ENCODE data around the gene COMTD1. TPM values are rescaled to one million over a fixed set of nuclear protein-coding genes. Genes with fewer than 3 reads are reported as not detected.

COMTD1 gene
- total and polyA plus RNA-seq, 2 of the 13 experiments (the other 11 are each of a cell fraction or from before 2014, with no cell fraction given), result 11.8 to 18.4 TPM

- TF ChIP-seq SKIL (CRISPR knock-in tag; IDR thresholded peaks at IDR 0.05; ENCODE audit: borderline replicate concordance), result peak; percentile 90; the same call in 1 of the 2 replicates
- TF ChIP-seq PAF1 (CRISPR knock-in tag; IDR thresholded peaks at IDR 0.05), result no peak
- TF ChIP-seq ZNF17 (CRISPR knock-in tag; IDR thresholded peaks at IDR 0.05), result no peak
- TF ChIP-seq ZNF879 (CRISPR knock-in tag; IDR thresholded peaks at IDR 0.05), result peak; percentile 71; the same call in 1 of the 2 replicates
- peak; percentile 64; the same call in 1 of the 2 replicates for TF ChIP-seq HIVEP1 (CRISPR knock-in tag; IDR thresholded peaks at IDR 0.05)
- no peak for TF ChIP-seq NFKBIZ (CRISPR knock-in tag; IDR thresholded peaks at IDR 0.05)
- TF ChIP-seq ARHGAP35 (CRISPR knock-in tag; IDR thresholded peaks at IDR 0.05; ENCODE audit: borderline replicate concordance), result no peak; the same call in none of the 2 replicates
- no peak for TF ChIP-seq ELF4 (CRISPR knock-in tag; IDR thresholded peaks at IDR 0.05; ENCODE audit: borderline replicate concordance)
- peak; percentile 52; the same call in 1 of the 2 replicates for TF ChIP-seq TFE3 (CRISPR knock-in tag; IDR thresholded peaks at IDR 0.05)
- TF ChIP-seq TRIM24 (CRISPR knock-in tag; IDR thresholded peaks at IDR 0.05), result peak; percentile 68; the same call in 1 of the 2 replicates
- TF ChIP-seq BHLHE40 (IDR thresholded peaks at IDR 0.05; ENCODE audit: low read length), result no peak
- peak; percentile 54 for TF ChIP-seq RXRA (CRISPR knock-in tag; IDR thresholded peaks at IDR 0.05)
- TF ChIP-seq ZNF615 (CRISPR knock-in tag; IDR thresholded peaks at IDR 0.05; ENCODE audit: borderline replicate concordance), result no peak
- TF ChIP-seq ZBTB7B (CRISPR knock-in tag; IDR thresholded peaks at IDR 0.05), result no peak; the same call in 1 of the 2 replicates
- TF ChIP-seq ZNF749 (CRISPR knock-in tag; IDR thresholded peaks at IDR 0.05; ENCODE audit: borderline replicate concordance), result peak; percentile 32; the same call in 1 of the 2 replicates
- TF ChIP-seq ZNF605 (CRISPR knock-in tag; IDR thresholded peaks at IDR 0.05), result peak; percentile 78
- no peak for TF ChIP-seq TBP (CRISPR knock-in tag; IDR thresholded peaks at IDR 0.05)
- peak; percentile 77; the same call in 1 of the 2 replicates for TF ChIP-seq POGK (CRISPR knock-in tag; conservative IDR thresholded peaks at IDR 0.05)
- TF ChIP-seq ZNF260 (CRISPR knock-in tag; IDR thresholded peaks at IDR 0.05; ENCODE audit: borderline replicate concordance, low read depth), result no peak
- no peak for TF ChIP-seq ADNP (CRISPR knock-in tag; IDR thresholded peaks at IDR 0.05)
- no peak for TF ChIP-seq KAT2B (IDR thresholded peaks at IDR 0.05; ENCODE audit: borderline replicate concordance, low read depth, low read length)
- TF ChIP-seq SOX13 (IDR thresholded peaks at IDR 0.05), result no peak
- TF ChIP-seq SOX13 (CRISPR knock-in tag; conservative IDR thresholded peaks at IDR 0.05 in 1 of 2, IDR thresholded peaks at IDR 0.05 in 1 of 2), result peak in 1 of 2 experiments; percentile 34; a peak in 1 of 4 replicates
- TF ChIP-seq NCOA1 (CRISPR knock-in tag; IDR thresholded peaks at IDR 0.05), result no peak; the same call in 1 of the 2 replicates
- peak; percentile 64; the same call in 1 of the 2 replicates for TF ChIP-seq ZZZ3 (CRISPR knock-in tag; IDR thresholded peaks at IDR 0.05; ENCODE audit: borderline replicate concordance)
- TF ChIP-seq ZNF772 (CRISPR knock-in tag; IDR thresholded peaks at IDR 0.05), result peak; percentile 50; the same call in 1 of the 2 replicates
Observed at GRCh38 chr10:75210282-75211006, 25.3 kb downstream of the COMTD1 start, which contains the start of gene VDAC2 (continued).
